Measurements from ENCODE around the gene COX4I2.
"Not testable (repeated sequence)": the region's sequence is repeated elsewhere in the genome, so short reads cannot be mapped to it uniquely, and the experiment has no call there.

Gene COX4I2

DNA sequence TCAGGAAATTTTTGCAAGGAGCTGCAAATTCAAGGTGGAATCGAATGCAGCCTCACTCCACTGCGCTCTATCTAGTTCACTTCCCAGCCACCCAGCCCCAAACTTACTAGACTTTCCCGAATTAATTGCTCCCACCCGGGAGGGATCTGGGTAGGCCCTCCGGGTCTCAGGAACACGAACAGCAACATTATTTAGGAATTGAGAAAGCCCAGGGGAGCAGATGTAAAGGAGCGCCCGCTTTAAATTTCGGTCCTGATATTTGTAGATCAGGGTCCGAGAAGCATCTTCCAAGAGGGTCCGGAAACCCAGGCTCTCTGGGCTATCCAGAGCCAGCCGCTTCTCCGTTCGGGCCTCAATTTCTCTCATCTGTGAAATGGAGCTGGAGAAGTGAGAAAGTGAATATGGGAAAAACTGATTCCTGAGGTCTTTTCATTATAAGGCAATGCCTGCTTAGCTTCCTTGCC lies 33.1 kb upstream of the COX4I2 start:
- peak overlapping the region; percentile 69; the same call in 1 of the 2 replicates for H3K4me3 ChIP-seq (ENCODE audit: low read length)
- no peak for TF ChIP-seq ZNF274 (IDR thresholded peaks at IDR 0.05; ENCODE audit: low read depth, low read length)

GRCh38 chr20:31605031-31605901 lies 32.4 kb upstream of the COX4I2 start, which contains the start of gene ID1:
TSS of gene ID1 (plus strand) at chr20:31605289. CDS start at chr20:31605388, 99 bp downstream.
- TF ChIP-seq ZNF274 (IDR thresholded peaks at IDR 0.05; ENCODE audit: low read depth, low read length), result no peak
- peak within 1 kb of the TSS; percentile 69; the same call in 1 of the 2 replicates for H3K4me3 ChIP-seq (ENCODE audit: low read length)

DNA sequence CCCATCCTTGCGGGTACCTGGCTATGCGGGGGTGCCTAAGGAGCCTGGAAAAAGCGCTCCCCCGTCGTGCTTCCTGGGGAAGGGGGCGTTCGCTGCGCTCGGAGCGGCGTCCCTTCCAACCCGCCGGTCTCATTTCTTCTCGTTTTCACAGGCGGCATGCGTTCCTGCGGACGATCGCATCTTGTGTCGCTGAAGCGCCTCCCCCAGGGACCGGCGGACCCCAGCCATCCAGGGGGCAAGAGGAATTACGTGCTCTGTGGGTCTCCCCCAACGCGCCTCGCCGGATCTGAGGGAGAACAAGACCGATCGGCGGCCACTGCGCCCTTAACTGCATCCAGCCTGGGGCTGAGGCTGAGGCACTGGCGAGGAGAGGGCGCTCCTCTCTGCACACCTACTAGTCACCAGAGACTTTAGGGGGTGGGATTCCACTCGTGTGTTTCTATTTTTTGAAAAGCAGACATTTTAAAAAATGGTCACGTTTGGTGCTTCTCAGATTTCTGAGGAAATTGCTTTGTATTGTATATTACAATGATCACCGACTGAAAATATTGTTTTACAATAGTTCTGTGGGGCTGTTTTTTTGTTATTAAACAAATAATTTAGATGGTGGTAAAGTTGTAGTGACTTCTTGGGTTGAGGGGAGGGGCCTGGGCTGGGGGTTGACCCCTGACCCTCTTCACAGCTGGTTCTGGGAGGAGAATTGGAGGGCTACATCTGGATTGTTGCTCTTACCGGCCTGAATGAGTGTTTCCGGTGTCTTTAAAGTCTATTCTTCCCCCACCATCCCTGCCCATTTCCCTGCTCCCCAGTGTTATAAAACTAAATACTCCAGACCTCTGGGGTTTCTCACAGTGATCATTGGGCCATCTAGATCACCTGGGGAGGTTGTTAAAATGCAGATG lies 31.6 kb upstream of the COX4I2 start:
- TF ChIP-seq ZNF274 (IDR thresholded peaks at IDR 0.05; ENCODE audit: low read depth, low read length), result no peak
- H3K4me3 ChIP-seq (ENCODE audit: low read length), result peak overlapping the region; percentile 69; the same call in 1 of the 2 replicates

- no peak overlapping the region for H3K4me3 ChIP-seq (ENCODE audit: low read length)
- TF ChIP-seq ZNF274 (IDR thresholded peaks at IDR 0.05; ENCODE audit: low read depth, low read length), result no peak
Observed at GRCh38 chr20:31606804-31607639, 30.7 kb upstream of the COX4I2 start.

GRCh38 chr20:31607640-31608250 lies 30.0 kb upstream of the COX4I2 start:
- H3K4me3 ChIP-seq (ENCODE audit: low read length), result no peak overlapping the region
- TF ChIP-seq ZNF274 (IDR thresholded peaks at IDR 0.05; ENCODE audit: low read depth, low read length), result no peak

DNA sequence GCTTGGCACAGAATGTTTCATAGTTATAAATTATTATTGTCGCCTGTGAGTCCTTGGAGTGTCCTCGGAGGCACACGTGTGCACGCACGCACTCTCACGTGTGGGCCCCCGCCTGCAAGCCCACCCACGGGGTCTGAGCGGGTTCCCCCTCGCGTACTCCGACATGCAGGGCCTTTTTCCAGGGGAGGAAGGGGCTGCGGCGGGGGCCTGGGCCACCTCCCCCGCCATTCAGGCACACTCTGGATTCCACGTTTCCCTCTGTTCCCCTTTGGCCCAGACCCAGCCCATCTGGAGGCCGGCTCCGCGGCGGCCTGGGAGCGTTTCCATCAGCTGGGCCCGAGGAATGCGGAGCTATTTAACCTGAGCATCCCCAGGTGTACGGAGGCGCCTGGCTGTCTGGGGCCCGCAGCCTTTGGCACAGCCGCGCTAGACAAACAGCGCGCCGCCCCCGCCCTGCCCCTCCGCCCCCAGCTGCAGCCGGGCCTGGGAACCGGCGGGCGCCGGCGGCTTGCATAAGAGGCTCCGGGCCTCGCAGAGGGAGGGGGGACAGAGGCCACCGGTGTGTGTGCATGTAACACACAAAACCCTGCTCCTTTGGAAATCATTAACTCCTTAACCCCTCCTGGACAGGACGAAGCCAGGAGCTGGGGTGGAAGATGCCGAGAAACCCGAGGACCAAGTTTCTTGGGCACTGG lies 29.3 kb upstream of the COX4I2 start:
- TF ChIP-seq ZNF274 (IDR thresholded peaks at IDR 0.05; ENCODE audit: low read depth, low read length), result no peak
- no peak overlapping the region for H3K4me3 ChIP-seq (ENCODE audit: low read length)

GRCh38 chr20:31612271-31612640 lies 25.5 kb upstream of the COX4I2 start:
- not testable (repeated sequence) for H3K4me3 ChIP-seq (ENCODE audit: low read length)

DNA sequence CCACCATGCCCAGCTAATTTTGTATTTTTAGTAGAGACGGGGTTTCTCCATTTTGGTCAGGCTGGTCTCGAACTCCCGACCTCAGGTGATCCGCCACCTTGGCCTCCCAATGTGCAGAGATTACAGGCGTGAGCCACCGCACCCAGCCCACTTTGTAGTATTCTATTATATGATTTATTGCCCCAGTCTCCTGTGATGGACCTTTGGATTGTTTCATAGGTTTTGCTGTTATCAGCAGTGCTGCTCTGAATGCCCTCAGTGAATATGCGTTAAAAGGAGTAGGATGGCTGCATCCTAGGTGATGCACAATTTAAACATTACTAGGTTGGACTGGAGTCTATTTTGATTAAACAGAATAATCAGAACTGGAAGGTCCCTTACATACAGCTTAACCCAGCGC lies 22.3 kb upstream of the COX4I2 start:
- TF ChIP-seq ZNF274 (IDR thresholded peaks at IDR 0.05; ENCODE audit: low read depth, low read length), result no peak

DNA sequence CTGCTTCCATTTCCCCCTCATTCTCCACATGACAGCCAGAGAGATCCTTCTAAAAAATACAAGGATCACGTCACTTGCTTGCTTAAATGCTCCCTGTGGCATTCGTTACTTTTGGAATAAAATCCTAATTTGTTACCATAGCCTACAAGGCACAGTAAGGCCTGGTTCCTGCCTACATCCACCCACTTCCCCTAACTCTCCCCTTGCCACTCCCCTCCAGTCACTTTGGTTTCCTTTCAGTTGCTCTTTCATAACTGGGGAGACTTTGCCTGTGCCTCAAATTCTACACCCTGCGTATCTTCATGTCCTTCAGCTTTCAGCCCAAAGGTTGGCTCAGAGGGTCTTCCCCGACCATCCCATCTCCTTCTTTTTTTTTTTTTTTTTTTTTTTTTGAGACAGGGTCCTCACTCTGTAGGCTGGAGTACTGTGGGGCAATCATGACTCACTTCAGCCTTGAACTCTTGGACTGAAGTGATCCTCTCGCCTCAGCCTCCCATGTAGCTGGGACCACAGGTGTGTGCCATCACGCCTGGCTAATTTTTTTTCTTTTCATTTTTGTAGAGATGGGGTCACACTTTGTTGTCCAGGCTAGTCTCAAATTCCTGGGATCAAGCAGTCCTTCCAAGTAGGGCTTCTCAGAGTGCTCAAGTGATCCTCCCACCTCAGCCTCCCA lies 20.1 kb upstream of the COX4I2 start:
- H3K4me3 ChIP-seq (ENCODE audit: low read length), result no peak overlapping the region
- no peak for TF ChIP-seq ZNF274 (IDR thresholded peaks at IDR 0.05; ENCODE audit: low read depth, low read length)

More for the DNA sequence above, 22.3 kb upstream of the COX4I2 start:
- H3K4me3 ChIP-seq (ENCODE audit: low read length), result no peak overlapping the region

GRCh38 chr20:31620246-31620645 lies 17.5 kb upstream of the COX4I2 start:
- H3K4me3 ChIP-seq (ENCODE audit: low read length), result no peak overlapping the region
- TF ChIP-seq ZNF274 (IDR thresholded peaks at IDR 0.05; ENCODE audit: low read depth, low read length), result no peak

DNA sequence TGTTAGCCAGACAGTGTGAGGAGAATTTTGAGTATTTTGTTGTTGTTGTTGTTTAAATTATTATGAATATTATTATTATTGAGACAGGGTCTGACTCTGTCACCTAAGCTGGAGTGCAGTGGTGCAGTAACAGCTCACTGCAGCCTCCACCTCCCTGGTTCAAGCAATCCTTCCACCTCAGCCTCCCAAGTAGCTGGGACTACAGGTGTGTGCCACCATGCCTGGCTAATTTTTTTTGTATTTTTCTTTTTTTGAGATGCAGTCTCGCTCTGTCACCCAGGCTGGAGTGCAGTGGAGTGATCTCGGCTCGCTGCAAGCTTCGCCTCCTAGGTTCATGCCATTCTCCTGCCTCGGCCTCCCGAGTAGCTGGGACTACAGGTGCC lies 14.6 kb upstream of the COX4I2 start:
- not testable (repeated sequence) for H3K4me3 ChIP-seq (ENCODE audit: low read length)

DNA sequence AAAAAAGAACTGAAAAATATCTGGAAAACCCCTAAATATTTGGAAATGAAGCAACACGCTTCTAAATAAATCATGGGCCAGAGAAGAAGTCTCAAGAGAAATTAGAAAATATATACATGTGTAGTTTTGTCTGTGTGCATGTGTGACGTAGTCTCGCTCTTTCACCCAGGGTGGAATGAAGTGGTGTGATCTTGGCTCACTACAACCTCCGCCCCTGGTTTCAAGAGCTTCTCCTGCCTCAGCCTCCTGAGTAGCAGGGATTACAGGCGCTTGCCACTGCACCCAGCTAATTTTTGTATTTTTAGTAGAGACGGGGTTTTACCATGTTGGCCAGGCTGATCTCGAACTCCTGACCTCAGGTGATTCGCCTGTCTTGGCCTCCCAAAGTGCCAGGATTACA lies 11.2 kb upstream of the COX4I2 start:
- not testable (repeated sequence) for H3K4me3 ChIP-seq (ENCODE audit: low read length)

GRCh38 chr20:31628057-31628456 lies 9.7 kb upstream of the COX4I2 start:
- not testable (repeated sequence) for H3K4me3 ChIP-seq (ENCODE audit: low read length)

Measured in GM08714 (cell line).